ENCODE results near the gene BAIAP3.
"Not testable (repeated sequence)": the region's sequence is repeated elsewhere in the genome, so short reads cannot be mapped to it uniquely, and the experiment has no call there.

The BAIAP3 gene, protein sequence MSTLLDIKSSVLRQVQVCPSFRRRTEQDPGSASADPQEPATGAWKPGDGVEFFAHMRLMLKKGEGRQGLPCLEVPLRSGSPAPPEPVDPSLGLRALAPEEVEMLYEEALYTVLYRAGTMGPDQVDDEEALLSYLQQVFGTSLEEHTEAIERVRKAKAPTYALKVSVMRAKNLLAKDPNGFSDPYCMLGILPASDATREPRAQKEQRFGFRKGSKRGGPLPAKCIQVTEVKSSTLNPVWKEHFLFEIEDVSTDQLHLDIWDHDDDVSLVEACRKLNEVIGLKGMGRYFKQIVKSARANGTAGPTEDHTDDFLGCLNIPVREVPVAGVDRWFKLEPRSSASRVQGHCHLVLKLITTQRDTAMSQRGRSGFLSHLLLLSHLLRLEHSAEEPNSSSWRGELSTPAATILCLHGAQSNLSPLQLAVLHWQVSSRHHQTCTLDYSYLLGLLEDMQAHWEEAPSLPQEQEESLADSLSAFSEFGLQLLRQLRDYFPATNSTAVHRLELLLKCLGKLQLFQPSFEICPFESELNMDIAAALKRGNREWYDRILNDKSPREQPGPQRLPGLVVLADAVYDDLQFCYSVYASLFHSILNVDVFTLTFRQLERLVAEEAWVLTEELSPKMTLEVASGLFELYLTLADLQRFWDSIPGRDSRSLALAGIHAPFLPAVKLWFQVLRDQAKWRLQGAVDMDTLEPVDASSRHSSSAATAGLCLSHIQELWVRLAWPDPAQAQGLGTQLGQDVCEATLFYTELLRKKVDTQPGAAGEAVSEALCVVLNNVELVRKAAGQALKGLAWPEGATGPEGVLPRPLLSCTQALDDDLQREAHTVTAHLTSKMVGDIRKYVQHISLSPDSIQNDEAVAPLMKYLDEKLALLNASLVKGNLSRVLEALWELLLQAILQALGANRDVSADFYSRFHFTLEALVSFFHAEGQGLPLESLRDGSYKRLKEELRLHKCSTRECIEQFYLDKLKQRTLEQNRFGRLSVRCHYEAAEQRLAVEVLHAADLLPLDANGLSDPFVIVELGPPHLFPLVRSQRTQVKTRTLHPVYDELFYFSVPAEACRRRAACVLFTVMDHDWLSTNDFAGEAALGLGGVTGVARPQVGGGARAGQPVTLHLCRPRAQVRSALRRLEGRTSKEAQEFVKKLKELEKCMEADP

DNA sequence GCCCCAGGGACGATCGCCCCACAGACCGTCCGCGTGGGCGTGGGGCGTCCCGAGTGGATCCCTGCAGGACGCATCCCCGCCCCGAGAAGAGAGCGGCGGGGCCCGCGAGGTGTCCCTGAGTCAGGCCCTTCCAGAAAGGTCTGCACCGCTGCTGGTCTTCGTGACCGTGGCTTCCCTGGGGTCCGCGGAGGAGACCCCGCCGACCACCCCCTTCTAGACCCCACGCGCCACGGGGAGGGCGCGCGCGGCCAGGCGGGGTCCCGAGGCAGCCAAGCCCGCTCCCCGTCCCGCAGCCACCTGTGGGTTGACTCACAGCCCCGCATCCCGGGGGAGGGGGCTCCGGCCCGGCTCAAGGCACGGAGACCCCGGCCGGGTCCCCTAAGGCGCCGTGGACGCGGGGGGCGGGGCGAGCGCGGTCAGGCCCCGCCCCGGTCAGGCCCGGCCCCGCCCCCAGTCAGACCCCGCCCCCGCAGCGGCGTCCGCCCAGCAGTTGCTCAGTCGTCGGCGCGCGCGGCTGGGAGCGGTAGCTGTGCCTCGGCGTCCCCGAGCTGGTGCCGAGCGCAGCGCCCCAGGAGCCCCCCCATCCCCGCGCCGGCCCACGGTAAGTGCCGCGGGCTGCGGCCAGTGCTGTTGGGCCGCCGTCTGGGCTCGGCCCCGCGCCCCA, at the start of gene BAIAP3:
Gene BAIAP3, plus strand, starts transcription at position 497 of the 664 bp plus-strand sequence. CDS start 4,905 bp downstream, outside the sequence.
- in situ Hi-C loops (cut with MboI; ENCODE audit: low sequenced_read_pairs): no loop called here

DNA sequence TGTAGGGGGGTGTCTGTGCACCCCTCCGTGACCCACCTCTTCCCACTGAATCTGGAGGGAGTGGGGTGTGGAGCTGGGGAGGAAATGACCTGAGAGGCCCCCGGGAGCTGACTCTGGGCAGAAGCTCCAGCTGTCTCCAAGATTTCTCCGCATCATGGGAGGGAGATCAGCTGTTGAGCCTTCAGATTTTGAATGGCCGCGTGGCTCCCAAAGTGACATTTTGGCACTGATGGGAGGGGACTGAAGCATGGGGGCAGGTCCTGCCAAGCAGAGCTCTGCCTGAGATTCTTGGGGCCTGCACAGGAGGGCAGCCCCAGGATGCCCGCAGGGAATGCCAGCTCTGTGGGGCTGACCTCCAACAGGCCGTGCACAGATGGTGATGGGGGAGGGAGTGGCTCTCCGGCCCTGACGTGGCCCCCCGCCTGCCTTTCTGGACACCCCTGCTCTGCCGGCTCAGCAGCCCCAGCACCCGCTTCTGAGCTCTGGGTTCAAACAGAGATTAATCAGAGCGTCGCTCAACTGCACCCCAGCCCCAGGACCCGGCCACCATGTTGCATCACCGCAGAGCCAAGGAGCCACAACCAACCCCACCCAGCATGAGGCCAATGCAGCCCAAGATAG, 49.3 kb upstream of the BAIAP3 start:
- in situ Hi-C loops (cut with MboI; ENCODE audit: low sequenced_read_pairs): no loop called here

DNA sequence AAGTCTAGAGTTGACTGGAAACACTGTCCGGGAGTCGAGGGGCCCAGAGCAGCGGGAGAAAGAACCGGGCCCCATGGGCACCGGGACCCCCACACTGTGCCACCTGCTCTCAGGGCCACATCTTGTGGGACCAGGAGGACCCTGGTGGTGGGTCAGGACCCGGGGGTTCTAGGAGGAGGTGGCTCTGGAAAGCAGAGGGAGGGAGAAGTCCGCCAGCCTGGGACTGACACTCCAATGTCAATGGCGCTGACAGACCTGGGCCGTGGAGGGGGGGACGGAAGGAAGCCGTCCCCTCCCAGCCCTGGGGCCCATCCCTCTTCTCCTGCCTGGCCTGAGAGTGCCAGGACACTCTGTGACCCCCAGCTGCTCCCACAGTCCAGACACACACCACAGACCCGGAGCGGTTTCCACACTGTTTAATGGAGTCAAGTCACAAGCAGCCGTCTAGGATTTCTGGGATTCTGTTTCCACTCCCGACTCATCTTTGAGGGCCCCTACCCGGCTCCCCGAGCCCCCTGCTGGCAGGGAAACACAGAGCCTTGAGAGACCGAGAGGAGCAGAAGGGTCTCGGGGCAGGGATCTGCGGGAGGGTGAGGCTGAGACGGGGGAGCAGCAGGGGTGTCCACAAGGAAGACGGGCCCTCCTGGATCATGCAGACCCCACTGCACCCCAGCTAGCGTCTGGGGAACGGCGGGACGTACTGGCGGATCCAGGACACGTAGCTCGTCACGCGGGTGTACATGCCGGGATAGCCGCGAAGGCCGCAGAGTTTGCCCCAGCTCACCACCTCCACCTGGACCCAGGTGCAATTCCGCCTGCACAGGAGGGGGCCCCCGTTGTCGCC, 47.6 kb upstream of the BAIAP3 start:
- in situ Hi-C loops (cut with MboI; ENCODE audit: low sequenced_read_pairs): no loop called here

DNA sequence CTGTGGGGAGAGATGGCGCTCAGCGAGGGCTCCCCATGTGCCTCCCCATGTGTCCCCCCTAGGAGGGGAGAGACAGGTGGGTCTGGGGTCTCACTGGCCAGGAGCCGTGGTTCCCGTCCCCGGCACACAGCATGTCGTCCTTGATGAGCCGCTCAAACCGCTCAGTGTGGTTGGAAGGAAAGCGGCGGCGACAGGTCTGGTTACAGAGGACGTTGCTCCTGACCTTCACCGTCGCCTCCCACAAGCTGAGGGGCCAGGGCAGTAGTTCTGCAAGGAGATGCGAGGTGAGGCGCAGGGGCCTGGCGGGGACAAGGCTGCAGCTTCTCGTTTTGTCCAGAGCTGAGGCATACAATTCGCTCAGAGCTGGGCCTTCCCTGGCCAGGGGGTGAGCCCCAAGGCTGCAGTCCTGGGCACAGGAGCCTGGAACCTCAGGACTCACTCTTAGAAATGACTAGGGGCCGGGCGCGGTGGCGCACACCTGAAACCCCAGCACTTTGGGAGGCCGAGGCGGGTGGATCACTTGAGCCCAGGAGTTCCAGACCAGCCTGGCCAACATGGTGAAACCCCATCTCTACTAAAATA, 46.8 kb upstream of the BAIAP3 start:
- in situ Hi-C loops (cut with MboI; ENCODE audit: low sequenced_read_pairs): no loop called here

DNA sequence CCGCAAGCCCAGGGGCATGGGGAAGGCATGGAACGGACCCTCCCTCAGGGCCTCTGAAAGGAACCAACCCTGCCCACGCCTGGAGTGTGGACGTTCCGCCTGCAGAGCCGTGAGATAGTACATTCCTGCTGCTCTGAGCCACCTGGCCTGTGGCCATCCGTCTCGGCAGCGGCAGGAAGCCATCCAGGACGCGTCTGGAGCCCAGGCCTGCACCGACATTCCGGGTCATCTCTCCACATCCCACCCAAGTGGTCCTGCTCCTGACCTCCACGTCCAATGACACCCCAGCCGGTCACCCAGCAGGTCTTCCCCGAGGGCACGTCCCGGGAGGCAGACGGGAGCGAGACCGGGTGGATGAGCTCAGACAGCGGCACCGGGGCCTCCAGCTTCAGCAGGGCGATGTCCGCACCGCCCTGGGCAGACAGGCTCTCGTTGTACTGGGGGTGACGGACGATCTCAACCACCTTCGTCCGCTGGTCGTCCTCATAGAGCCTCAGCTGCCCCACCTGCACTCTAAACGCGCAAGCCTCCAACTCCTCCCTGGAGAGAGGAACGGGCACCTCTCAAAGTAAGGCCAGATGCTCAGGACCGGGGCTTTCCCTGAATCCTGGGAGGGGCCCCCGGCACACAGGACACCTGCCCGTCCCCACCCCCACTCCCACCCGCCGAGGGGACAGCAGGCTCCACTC, 45.3 kb upstream of the BAIAP3 start:
- in situ Hi-C loops (cut with MboI; ENCODE audit: low sequenced_read_pairs): no loop called here

DNA sequence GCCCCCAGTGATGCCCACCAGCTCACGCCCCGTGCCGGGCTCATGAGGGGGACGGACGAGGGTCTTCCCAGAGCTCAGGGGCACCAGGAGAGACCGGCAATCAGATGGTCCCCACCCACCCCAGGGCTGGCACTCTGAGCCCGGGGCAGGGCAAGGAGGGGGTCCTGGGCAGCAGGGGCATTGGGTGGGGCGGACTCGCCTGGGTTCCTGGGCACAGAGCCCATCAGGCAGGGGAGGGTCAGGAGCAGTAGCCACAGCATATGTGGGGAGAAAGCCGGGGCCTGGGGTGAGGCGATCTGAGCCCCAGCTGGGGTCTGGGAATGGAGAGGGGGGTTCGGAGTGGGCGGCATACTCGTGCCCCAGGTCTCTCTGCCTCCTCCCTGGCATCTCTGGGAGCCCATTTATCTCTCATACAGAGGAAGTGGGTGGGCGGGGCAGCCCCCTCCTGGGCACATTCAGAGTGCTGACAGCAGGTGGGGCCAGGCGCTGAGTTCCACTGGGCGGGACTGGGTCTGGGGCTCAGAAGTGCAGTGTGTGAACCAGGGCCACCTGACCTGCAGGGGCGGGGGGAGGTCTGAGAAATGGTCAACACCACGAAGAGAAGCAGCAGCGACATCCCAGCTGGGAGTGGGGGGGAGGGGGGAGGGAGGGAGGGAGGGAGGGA, 44.5 kb upstream of the BAIAP3 start:
- in situ Hi-C loops (cut with MboI; ENCODE audit: low sequenced_read_pairs): no loop called here

DNA sequence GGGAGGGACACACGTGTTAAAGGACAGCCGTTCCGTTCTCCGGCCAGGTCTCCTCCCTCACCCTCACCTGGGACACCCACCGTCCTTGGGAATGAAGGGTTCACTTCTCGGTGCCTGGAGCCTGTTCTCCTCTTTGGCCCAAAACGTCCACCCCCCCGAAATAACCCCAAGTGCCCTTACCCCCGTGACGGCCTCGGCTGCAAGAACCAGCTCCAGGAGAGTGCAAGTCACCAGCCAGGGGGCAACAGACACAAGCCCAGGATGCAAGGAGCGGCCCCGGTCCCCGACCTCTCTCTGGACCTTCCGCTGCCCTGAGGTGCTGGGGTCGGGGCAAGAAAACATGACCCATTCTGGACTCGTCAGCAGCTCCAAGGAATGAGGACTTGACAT, 44.0 kb upstream of the BAIAP3 start:
- in situ Hi-C loops (cut with MboI; ENCODE audit: low sequenced_read_pairs): no loop called here

DNA sequence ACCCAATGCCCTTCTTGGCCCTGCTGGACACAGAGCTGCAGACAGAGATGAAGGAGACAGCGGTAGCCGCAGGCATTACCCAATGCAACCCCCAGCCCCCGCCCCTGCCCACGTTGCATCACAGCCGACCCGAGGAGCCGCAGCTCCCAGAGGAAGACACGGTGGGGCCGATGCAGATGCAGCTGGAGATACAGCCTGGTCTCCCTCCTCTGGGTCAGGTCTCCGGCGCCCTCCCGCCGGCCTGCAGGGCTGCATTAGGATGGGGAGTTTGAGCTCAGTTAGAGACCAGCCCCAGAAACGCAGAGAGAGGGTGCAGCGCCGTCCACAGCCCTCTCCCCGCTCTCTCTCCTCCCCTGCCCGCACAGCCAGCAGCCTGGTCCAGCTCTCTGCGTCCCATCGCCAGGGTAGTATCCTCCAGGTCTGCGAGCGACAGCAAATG, 43.4 kb upstream of the BAIAP3 start:
- in situ Hi-C loops (cut with MboI; ENCODE audit: low sequenced_read_pairs): no loop called here

DNA sequence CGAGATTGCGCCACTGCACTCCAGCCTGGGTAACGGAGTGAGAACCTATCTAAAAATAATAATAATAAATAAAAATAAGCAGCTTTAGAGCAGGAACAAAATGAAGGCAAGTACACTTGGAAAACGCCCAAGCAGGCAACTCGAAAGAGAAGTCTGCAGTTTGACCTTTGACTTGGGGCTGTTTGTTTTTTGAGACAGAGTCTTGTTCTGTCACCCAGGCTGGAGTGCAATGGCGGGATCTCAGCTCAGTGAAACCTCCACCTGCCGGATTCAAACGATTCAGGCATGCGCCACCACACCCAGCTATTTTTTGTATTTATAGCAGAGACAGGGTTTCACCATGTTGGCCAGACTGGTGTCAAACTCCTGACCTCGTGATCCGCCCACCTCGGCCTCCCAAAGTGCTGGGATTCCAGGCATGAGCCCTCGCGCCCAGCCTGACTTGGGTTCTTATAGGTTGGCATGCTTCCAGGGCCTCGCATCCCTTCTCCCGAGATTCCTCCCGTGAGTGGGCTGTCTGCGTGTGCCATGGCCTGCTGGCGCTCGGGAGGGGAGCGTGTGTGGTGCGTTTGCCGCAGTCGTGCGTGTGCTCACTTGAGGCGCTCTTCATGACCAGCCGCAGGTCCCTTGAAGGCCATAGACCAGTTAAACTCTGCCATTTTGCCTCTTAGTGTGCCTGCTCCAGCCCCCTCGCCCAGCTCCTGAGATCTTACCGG, 42.4 kb upstream of the BAIAP3 start:
- in situ Hi-C loops (cut with MboI; ENCODE audit: low sequenced_read_pairs): no loop called here

DNA sequence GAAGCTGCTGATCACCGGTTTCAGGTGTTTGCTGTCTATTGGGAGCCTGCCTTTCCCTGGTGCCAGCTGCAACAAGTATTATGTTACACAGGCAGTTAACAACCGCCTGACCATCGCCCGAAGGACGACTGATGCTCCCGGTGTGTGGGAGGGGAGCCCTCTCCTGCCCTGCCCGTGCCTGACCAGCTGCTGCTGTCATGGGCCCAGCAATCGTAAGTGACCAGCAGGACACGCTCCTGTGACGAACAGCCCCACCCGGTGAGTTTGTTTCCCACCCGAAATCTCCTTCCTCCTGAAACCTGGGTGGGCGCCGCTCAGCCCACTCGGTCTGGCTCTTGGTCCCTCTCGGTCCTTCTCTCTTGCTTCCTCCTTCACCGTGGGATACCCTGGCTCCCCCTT, 41.9 kb upstream of the BAIAP3 start:
- in situ Hi-C loops (cut with MboI; ENCODE audit: low sequenced_read_pairs): no loop called here

DNA sequence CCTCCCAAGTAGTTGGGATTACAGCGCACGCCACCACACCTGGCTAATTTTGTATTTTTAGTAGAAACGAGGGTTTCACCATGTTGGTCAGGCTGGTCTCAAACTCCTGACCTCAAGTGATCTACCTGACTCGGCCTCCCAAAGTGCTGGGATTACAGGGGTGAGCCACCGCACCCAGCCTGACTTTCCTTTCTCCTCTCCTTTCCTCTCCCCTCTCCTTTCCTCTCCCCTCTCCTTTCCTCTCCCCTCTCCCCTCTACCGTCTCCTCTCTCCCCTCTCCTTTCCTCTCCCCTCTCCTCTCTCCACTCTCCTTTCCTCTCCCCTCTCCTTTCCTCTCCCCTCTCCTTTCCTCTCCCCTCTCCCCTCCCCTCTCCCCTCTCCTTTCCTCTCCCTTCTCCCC, 41.2 kb upstream of the BAIAP3 start:
- in situ Hi-C loops (cut with MboI; ENCODE audit: low sequenced_read_pairs): not testable (repeated sequence)

DNA sequence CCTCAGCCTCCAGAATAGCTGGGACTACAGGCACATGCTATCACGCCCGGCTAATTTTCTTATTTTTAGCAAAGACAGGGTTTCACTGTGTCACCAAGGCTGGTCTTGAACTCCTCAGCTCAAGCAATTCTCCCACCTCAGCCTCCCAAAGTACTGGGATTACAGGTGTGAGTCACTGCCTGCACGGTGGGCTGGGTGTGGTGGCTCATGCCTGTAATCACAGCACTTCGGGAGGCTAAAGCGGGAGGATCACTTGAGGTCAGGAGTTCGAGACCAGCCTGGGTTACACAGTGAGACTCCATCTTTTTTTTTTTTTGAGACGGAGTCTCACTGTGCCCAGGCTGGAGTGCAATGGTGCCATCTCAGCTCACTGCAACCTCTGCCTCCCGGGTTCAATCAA, 40.6 kb upstream of the BAIAP3 start:
- in situ Hi-C loops (cut with MboI; ENCODE audit: low sequenced_read_pairs): not testable (repeated sequence)

DNA sequence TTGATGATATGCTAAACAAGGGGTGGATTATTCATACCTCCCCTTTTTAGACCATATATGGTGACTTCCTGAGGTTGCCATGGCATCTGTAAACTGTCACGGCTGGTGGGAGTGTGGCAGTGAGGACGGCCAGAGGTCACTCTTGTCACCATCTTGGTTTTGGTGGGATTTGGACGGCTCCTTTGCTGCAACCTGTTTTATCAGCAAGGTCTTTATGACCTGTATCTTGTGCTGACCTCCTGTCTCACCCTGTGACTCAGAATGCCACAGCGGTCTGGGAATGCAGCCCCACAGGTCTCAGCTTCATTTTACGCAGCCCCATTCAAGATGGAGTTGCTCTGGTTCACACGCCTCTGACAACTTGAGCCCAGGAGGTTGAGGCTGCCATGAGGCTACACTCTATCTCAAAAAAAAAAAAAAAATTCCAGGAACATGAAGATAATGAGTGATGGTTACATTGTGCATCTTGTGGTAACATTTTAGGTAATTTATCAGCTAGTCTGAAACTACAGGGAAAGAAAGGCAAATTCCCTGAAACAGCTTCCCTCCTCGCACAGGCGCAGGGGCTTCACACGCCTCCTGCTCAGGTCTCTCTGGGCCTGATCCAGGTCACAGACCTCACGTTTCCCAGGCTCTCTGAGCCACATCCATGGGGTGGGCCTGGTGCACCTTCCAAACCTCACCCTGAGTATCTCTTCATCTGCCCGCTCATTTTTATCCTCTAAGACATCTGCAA, 39.4 kb upstream of the BAIAP3 start:
- in situ Hi-C loops (cut with MboI; ENCODE audit: low sequenced_read_pairs): no loop called here

DNA sequence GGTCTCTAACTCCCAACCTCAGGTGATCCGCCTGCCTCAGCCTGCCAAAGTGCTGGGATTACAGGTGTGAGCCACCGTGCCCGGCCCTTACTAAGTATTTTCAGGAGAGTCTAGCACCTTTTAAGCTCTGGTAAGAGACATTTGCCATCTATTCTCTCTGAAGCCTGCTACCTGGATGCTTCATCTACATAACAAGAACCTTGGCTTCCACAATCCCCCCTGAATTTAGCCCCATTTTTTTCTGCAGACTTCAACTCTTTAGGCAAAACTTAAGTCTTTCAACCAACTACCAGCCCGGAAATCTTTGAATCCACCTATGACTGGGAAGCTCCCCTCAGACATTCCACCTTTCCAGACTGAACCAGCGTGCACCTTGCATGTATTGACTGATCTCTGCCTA, 38.0 kb upstream of the BAIAP3 start:
- in situ Hi-C loops (cut with MboI; ENCODE audit: low sequenced_read_pairs): no loop called here

DNA sequence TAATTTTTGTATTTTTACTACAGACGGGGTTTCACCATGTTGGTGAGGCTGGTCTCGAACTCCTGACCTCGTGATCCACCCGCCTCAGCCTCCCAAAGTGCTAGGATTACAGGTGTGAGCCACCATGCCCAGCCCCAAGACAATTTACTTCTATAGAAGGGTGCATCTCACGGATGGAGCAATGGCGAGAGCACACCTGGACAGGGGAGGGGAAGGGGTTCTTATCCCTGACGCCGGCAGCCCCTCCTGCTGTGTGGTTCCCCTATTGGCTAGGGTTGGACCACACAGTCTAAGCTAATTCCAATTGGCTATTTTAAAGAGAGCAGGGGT, 36.8 kb upstream of the BAIAP3 start:
- in situ Hi-C loops (cut with MboI; ENCODE audit: low sequenced_read_pairs): not testable (repeated sequence)

DNA sequence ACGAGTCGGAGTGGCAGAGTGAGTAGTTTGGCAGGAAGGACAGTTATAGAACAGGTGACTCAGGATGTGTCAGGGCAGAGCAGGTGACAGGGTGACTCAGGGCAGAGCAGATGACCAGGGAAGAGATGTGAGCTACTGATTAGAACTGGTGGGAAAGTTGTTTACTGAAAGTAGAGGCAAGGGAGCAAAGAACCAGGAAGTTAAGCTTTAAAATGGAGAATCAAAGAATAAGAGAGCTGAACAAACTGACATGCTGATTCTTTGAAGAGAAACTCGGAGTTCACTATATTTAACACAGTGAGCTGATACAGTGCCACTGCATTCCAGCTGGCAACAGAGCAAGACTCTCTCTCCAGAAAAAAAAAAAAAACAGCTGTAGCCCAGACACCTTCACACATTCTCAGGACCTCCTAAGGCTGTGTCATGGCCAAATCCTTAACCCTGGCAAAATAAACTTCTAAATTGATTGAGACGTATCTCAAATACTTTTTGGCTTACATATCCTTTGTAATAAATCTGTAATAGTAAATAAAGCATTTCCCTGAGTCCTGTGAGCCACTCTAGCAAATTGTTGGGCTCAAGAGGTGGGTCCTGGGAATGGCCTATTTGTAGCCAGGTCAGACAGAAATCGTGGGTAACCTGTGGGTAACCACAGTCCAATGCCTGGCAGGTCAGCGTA, 36.3 kb upstream of the BAIAP3 start:
- in situ Hi-C loops (cut with MboI; ENCODE audit: low sequenced_read_pairs): no loop called here

All from HL-60/S4 treated with phorbol 12-myristate 13-acetate at 8.2 ng/mL for 4 days and 3 days (cell line).